Prostate gland (tissue), 2 donors: ENCODE measurements around the gene A1CF.

Experiments used
- POLR2A ChIP-seq: fragments of 450-650 bp; IDR thresholded peaks from one replicate; pipeline ENCODE4 v1.6.1; 2016; ENCODE audit warnings: antibody characterized with exemption, mild to moderate bottlenecking
- TF ChIP-seq, protein P1 (sequence below), 4 experiments: fragments of 200-600 bp in 2 of 4; fragments of 450-650 bp in 2 of 4; sonication (generic) in 2 of 4; IDR thresholded peaks; 1 replicate in 3 of 4; 2 replicates in 1 of 4; pipeline ENCODE4 v1.5.1; 2016 to 2019; ENCODE audit warnings: antibody characterized with exemption in 4 of 4, mild to moderate bottlenecking in 2 of 4, moderate library complexity in 2 of 4

DNA sequence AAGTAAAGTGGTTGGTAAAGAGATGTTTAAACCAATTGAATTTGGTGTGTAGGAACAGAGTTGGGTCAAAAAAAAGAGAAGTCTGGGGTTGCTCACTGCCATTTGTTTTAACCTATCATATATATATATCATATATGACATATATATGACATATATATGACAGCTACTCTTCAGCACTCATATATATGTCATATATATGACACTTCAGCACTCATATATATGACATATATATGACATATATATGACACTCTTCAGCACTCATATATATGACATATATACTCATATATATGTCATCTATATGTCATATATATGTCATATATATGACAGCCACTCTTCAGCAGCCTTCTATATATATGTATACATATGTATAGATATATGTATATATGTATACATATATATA lies 8.9 kb upstream of the A1CF start:
- TF ChIP-seq, protein P1, sequence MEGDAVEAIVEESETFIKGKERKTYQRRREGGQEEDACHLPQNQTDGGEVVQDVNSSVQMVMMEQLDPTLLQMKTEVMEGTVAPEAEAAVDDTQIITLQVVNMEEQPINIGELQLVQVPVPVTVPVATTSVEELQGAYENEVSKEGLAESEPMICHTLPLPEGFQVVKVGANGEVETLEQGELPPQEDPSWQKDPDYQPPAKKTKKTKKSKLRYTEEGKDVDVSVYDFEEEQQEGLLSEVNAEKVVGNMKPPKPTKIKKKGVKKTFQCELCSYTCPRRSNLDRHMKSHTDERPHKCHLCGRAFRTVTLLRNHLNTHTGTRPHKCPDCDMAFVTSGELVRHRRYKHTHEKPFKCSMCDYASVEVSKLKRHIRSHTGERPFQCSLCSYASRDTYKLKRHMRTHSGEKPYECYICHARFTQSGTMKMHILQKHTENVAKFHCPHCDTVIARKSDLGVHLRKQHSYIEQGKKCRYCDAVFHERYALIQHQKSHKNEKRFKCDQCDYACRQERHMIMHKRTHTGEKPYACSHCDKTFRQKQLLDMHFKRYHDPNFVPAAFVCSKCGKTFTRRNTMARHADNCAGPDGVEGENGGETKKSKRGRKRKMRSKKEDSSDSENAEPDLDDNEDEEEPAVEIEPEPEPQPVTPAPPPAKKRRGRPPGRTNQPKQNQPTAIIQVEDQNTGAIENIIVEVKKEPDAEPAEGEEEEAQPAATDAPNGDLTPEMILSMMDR (IDR thresholded peaks at IDR 0.05), result no peak
- no peak for TF ChIP-seq POLR2A
